ENCODE data around the gene PADI3.
A peak's percentile ranks its signal among the peaks of the same experiment; 100 is the strongest.

The PADI3 gene

DNA sequence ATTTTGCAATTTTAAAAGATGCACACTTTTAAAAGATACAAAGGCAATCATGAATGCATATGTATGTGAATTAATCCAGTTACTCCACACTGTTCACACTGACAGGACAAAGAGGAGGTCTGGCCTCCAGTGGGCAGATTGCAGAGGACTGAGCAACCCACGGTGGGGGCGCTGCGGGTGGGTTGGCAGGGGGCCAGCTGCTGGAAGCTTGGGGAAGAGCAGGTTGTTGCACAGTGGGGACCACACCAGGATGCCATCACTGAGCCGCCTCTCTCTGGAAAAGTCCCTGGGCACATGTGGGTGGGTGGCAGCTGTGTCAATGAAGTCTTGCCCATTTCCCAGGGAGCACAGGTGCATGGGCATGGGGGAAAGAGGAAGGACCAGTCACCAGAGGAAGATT is 46.4 kb downstream of the PADI3 start:
- no peak overlapping the region for H3K4me3 ChIP-seq (ENCODE audit: low read depth, low read length)
- no peak for TF ChIP-seq POLR2A (IDR thresholded peaks at IDR 0.05; ENCODE audit: extremely low read depth, insufficient read length)
- TF ChIP-seq, protein P1, sequence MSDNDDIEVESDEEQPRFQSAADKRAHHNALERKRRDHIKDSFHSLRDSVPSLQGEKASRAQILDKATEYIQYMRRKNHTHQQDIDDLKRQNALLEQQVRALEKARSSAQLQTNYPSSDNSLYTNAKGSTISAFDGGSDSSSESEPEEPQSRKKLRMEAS (IDR thresholded peaks at IDR 0.05; ENCODE audit: low read depth, low read length), result no peak
- TF ChIP-seq MYC (IDR thresholded peaks at IDR 0.05; ENCODE audit: low read depth, low read length), result no peak
- TF ChIP-seq, protein P2, sequence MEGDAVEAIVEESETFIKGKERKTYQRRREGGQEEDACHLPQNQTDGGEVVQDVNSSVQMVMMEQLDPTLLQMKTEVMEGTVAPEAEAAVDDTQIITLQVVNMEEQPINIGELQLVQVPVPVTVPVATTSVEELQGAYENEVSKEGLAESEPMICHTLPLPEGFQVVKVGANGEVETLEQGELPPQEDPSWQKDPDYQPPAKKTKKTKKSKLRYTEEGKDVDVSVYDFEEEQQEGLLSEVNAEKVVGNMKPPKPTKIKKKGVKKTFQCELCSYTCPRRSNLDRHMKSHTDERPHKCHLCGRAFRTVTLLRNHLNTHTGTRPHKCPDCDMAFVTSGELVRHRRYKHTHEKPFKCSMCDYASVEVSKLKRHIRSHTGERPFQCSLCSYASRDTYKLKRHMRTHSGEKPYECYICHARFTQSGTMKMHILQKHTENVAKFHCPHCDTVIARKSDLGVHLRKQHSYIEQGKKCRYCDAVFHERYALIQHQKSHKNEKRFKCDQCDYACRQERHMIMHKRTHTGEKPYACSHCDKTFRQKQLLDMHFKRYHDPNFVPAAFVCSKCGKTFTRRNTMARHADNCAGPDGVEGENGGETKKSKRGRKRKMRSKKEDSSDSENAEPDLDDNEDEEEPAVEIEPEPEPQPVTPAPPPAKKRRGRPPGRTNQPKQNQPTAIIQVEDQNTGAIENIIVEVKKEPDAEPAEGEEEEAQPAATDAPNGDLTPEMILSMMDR (IDR thresholded peaks at IDR 0.05; ENCODE audit: low read depth, low read length), result no peak
- DNase-seq (ENCODE audit: low read depth), result no peak

DNA sequence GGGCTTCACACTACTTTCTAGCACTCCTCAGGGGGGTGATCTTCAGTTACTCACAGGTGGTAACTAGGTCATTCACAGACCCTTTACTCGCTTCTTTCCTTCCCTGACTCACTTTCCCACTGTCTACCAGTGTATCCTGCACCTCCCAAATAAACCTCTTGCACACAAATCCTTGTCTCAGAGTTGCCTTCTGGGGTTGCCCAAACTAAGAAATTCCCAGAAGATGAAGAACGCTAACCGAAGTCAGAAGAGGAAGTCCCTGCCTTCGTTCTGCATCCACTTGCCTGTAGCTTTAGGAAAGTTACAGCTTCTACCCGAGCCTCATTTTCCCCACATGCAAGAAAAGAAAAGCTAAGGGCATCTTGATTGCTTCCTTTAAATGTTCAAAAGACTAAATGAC is 47.2 kb downstream of the PADI3 start:
- TF ChIP-seq, protein P2 (IDR thresholded peaks at IDR 0.05; ENCODE audit: low read depth, low read length), result no peak
- TF ChIP-seq, protein P1 (IDR thresholded peaks at IDR 0.05; ENCODE audit: low read depth, low read length), result no peak
- H3K4me3 ChIP-seq (ENCODE audit: low read depth, low read length), result no peak overlapping the region
- no peak for DNase-seq (ENCODE audit: low read depth)

DNA sequence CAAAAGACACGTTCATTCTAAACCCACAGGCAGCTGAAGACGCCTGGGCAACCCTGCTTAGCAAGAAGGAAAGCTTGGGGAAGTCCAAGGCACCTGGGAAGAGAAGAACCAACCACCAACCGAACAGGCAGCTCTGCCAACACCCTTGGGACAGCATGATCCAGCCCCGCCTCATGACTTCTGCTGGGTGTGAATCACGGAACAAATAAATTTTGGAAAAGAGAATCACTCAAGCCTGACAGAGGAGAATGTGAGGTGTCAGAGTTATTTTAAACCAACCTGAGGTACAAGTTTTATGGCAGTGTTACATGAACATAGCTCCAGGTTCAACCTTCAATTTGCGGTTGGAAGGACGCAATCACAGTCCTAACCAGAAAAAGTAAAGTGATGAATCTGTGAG is 49.1 kb downstream of the PADI3 start:
- TF ChIP-seq, protein P1 (IDR thresholded peaks at IDR 0.05; ENCODE audit: low read depth, low read length), result no peak
- no peak for TF ChIP-seq MYC (IDR thresholded peaks at IDR 0.05; ENCODE audit: low read depth, low read length)
- TF ChIP-seq POLR2A (IDR thresholded peaks at IDR 0.05; ENCODE audit: extremely low read depth, insufficient read length), result no peak
- TF ChIP-seq, protein P2 (IDR thresholded peaks at IDR 0.05; ENCODE audit: low read depth, low read length), result no peak
- no peak overlapping the region for H3K4me3 ChIP-seq (ENCODE audit: low read depth, low read length)
- DNase-seq (ENCODE audit: low read depth), result no peak

DNA sequence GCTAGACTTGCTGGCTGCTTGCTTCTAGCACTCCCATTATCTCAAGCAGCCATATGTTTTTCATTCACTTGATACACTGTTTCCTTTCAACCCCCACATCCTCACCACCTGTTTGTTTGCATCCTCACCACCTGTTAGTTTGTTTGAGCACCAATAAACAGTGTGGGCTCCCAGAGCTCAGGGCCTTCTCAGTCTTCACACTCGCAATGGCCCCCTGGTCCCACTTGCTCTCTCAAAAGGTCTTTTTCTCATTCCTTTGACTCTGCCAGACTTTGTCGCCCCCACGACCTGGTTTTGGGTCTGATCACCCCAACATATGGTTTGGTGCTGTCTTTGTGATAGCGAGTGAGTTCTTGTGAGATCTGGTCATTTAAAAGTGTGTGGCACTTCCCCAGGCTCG is 52.9 kb downstream of the PADI3 start:
- no peak for DNase-seq (ENCODE audit: low read depth)
- H3K4me3 ChIP-seq (ENCODE audit: low read depth, low read length), result no peak overlapping the region
- TF ChIP-seq, protein P1 (IDR thresholded peaks at IDR 0.05; ENCODE audit: low read depth, low read length), result no peak
- TF ChIP-seq MYC (IDR thresholded peaks at IDR 0.05; ENCODE audit: low read depth, low read length) (no peak), POLR2A (IDR thresholded peaks at IDR 0.05; ENCODE audit: extremely low read depth, insufficient read length) (no peak)
- TF ChIP-seq, protein P2 (IDR thresholded peaks at IDR 0.05; ENCODE audit: low read depth, low read length), result no peak

DNA sequence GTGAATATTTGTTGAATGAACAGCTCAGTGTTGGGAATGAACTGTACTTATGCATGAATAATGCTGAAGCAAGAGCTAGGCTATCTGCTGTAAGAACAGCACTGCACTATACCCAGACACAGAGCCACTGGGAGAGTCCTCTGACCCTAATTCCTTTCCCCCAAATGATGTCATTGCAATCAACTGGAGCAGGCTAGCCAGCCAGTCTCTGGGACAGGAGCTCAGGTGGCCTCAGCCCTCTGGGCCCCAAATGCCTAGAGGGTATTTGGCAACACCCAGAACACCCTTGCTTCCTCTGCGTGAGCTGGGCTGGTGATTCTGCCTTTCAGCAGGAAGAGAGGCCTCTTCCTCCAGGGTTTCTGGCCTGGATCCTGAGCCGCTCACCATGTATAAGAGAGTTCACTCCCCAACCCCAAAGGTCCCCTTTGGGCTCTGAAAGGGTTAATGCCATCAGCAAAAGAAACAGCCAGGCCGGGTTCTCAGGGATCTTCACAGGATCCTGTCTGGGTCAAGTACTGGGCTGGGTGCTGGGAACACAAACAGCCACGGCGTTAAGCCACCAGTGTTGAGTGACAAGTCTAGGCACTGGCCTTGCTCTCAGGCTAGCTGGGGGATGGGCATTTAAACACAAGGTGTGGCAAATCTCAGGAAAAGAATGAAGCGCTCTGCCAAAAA is 55.4 kb downstream of the PADI3 start:
- DNase-seq (ENCODE audit: low read depth), result peak; percentile 92
- TF ChIP-seq, protein P1 (IDR thresholded peaks at IDR 0.05; ENCODE audit: low read depth, low read length), result 0 out of 2 replicates have a peak, but pooled peaks have one; percentile 16
- TF ChIP-seq POLR2A (IDR thresholded peaks at IDR 0.05; ENCODE audit: extremely low read depth, insufficient read length), result no peak
- no peak overlapping the region for H3K4me3 ChIP-seq (ENCODE audit: low read depth, low read length)

DNA sequence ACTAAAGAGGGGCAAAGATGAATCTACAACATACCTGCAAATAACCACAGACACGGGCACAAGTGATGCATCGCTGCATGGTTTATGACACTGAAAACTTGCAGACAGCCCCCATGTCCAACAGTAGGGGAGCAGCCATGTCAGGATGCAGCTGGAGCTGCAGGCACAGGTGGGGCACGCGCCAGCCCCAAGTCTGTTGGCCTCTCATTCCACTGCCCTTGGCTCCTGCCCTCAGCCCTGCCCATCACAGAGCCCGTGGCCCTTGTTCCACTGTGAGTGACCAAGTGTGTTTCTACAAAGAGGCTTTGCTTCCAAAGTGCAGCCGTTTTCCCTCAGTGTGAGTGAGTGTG is 55.9 kb downstream of the PADI3 start:
- TF ChIP-seq MYC (IDR thresholded peaks at IDR 0.05; ENCODE audit: low read depth, low read length), result no peak
- TF ChIP-seq, protein P2 (IDR thresholded peaks at IDR 0.05; ENCODE audit: low read depth, low read length), result no peak
- TF ChIP-seq, protein P1 (IDR thresholded peaks at IDR 0.05; ENCODE audit: low read depth, low read length), result no peak
- no peak for TF ChIP-seq POLR2A (IDR thresholded peaks at IDR 0.05; ENCODE audit: extremely low read depth, insufficient read length)
- H3K4me3 ChIP-seq (ENCODE audit: low read depth, low read length), result no peak overlapping the region
- no peak for DNase-seq (ENCODE audit: low read depth)
